HFF-Myc (cell line): Measurements from ENCODE around the gene PI4K2B.
A peak's percentile ranks its signal among the peaks of the same experiment; 100 is the strongest.
"Not testable (repeated sequence)": the region's sequence is repeated elsewhere in the genome, so short reads cannot be mapped to it uniquely, and the experiment has no call there.

Experiments
- DNase-seq: peaks from one replicate; pipeline ENCODE4 v3.0.0-alpha.2; 2011; ENCODE audit warnings: low read depth; ENCODE audit errors: extremely low read depth
- H3K4me3 ChIP-seq: replicated peaks from 2 replicates; pipeline ENCODE4 v1.5.1; 2011; ENCODE audit warnings: low read depth, mild to moderate bottlenecking, control low read depth, low read length
- TF ChIP-seq, protein P1 (sequence below): IDR thresholded peaks from 2 replicates; pipeline ENCODE4 v1.5.1; 2012; ENCODE audit warnings: mild to moderate bottlenecking, low read depth, low read length, control low read depth; ENCODE audit errors: missing control alignments

The PI4K2B gene

GRCh38 chr4:25245181-25245580 lies 11.3 kb downstream of the PI4K2B start:
- H3K4me3 ChIP-seq = no peak overlapping the region
- TF ChIP-seq, protein P1, sequence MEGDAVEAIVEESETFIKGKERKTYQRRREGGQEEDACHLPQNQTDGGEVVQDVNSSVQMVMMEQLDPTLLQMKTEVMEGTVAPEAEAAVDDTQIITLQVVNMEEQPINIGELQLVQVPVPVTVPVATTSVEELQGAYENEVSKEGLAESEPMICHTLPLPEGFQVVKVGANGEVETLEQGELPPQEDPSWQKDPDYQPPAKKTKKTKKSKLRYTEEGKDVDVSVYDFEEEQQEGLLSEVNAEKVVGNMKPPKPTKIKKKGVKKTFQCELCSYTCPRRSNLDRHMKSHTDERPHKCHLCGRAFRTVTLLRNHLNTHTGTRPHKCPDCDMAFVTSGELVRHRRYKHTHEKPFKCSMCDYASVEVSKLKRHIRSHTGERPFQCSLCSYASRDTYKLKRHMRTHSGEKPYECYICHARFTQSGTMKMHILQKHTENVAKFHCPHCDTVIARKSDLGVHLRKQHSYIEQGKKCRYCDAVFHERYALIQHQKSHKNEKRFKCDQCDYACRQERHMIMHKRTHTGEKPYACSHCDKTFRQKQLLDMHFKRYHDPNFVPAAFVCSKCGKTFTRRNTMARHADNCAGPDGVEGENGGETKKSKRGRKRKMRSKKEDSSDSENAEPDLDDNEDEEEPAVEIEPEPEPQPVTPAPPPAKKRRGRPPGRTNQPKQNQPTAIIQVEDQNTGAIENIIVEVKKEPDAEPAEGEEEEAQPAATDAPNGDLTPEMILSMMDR = no peak
- no peak for DNase-seq

DNA sequence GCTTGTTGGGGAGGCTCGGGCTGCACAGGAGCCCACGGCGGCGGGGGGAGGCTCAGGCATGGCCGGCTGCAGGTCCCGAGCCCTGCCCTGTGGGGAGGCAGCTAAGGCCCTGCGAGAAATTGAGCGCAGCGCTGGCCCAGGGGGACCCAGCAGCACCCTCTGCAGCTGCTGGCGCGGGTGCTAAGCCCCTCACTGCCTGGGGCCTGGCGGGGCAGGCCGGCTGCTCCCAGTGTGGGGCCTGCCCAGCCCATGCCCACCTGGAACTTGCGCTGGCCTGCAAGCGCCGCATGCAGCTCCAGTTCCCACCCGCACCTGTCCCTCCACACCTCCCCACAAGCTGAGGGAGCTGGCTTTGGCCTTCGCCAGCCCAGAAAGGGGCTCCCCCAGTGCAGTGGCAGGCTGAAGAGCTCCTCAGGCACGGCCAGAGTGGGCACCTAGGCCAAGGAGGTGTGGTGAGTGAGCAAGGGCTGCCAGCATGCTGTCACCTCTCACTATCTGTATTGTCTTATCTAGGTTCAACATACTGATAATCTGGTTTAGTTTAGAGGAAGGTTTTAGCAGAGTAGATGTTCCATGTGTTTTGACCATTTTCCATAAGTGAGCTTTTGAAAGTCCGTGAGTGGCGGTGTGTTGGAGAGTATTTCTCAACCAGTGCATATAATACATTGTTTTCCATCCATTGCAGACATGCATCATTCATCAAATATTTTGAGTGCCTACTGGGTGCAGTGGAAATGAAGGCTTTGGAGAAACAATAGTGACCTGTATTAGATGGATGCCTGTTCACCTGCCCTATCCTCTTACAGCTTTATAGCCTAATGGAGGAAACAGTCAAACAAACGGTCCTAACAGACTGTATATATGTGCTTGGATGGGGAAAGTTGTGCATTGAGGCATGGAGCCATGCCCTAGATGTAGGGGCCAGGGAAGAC lies 13.1 kb downstream of the PI4K2B start:
- TF ChIP-seq, protein P1 = no peak
- DNase-seq = no peak
- no peak overlapping the region for H3K4me3 ChIP-seq

DNA sequence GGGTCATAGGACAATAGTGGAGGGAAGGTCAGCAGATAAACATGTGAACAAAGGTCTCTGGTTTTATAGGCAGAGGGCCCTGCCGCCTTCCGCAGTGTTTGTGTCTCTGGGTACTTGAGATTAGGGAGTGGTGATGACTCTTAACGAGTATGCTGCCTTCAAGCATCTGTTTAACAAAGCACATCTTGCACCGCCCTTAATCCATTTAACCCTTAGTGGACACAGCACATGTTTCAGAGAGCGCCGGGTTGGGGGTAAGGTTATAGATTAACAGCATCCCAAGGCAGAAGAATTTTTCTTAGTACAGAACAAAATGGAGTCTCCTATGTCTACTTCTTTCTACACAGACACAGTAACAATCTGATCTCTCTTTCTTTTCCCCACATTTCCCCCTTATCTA lies 15.0 kb downstream of the PI4K2B start:
- DNase-seq = not testable (repeated sequence)

DNA sequence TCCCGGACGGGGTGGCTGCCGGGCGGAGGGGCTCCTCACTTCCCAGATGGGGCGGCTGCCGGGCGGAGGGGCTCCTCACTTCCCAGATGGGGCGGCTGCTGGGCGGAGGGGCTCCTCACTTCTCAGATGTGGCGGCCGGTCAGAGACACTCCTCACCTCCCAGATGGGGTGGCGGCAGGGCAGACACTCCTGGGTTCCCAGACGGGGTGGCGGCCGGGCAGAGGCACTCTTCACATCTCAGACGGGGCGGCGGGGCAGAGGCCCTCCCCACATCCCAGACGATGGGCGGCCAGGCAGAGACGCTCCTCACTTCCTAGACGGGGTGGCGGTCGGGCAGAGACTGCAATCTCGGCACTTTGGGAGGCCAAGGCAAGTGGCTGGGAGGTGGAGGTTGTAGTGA lies 15.7 kb downstream of the PI4K2B start:
- DNase-seq, H3K4me3 ChIP-seq: not testable (repeated sequence)

More for the DNA sequence above, 15.0 kb downstream of the PI4K2B start:
- not testable (repeated sequence) for H3K4me3 ChIP-seq

- TF ChIP-seq, protein P1 = no peak
- DNase-seq = no peak
- H3K4me3 ChIP-seq = no peak overlapping the region
These were observed 18.6 kb downstream of the PI4K2B start for GRCh38 chr4:25252230-25253070.

DNA sequence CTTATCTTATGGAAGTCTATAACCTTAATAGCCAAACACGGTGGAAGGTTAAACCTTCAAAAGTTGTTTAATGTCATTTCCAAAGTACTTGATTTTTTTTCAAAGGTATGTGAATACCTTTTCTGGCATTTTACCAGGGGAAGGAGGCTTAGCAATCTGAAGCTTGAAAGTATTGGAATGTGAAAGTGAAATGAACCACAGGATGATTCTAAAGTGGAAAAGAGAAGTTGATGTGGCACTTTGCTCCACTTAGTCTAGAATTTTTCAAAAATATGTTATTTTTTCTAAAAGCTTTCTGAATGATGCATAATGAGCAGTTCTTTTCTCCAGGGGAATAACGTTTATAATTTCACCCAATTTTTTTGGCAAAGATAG lies 19.2 kb downstream of the PI4K2B start:
- no peak overlapping the region for H3K4me3 ChIP-seq
- no peak for DNase-seq
- TF ChIP-seq, protein P1 = no peak

DNA sequence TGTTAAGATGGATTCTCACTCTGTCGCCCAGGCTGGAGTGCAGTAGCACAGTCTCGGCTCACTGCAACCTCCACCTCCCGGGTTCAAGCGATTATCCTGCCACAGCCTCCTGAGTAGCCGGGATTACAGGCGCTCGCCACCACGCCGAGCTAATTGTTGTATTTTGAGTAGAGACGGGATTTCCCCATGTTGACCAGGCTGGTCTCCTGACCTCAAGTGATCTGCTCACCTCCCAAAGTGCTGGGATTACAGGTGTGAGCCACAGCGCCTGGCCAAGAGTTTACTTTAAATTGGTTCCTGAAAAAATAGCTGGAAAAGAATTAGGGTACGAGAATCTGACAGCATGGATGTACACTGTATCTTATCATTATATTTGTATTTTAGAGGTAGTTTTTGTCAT lies 20.0 kb downstream of the PI4K2B start:
- DNase-seq, H3K4me3 ChIP-seq: not testable (repeated sequence)

- DNase-seq = peak; percentile 7
- no peak overlapping the region for H3K4me3 ChIP-seq
- TF ChIP-seq, protein P1 = no peak
These were observed 25.2 kb downstream of the PI4K2B start for GRCh38 chr4:25258980-25259578.
